Measurements from ENCODE around the gene FBXL15.

The FBXL15 gene

GRCh38 chr10:102409604-102410428 is 10.8 kb upstream of the FBXL15 start:
- in situ Hi-C loops (cut with MboI; ENCODE audit: low sequenced_read_pairs), result no loop called here

- in situ Hi-C loops (cut with MboI; ENCODE audit: low sequenced_read_pairs), result no loop called here
Measured at GRCh38 chr10:102410429-102411073, 10.1 kb upstream of the FBXL15 start.

DNA sequence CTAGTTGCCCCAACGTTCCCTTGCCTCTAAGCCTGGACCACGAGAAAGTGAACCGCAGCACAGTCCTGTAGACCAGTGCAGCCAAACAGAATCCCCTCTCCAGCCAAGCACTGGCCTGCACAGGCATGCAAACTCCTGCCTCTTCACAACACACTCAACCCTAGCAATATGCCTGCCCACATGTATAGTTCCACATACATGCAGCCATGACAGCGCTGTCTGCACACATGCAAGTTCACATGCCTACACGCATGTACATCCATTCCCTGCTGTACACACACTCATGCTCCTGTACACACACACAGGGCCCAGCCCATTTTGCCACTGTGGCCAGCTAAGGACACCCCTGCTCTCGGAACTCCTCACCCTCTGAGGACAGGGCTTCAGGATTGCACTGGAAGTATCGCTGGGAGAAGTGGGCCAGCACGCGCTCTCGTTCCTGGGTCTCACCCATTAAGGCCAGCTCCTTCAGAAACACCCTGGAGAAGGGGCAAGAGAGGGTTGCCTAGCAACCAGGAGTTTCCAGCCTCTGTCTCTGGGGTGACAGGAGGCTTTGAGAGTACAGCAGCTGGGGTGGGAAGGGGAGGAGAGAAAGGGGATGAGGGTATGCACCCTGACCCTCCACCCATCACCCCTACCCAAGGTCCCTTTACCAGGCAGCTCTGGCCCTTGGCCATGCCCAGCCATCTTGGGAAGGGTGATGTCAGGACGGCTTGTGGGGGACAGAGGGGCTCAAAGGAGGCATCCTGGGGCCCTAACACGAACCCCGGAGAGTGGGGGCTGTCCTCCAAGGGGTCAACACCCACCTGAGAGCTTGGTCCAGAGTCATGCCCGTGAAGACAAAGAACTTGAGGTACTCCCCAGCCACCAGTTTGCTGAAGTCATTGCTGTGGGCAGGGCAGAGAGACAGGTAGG is 9.0 kb upstream of the FBXL15 start:
- in situ Hi-C loops (cut with MboI; ENCODE audit: low sequenced_read_pairs), result no loop called here

DNA sequence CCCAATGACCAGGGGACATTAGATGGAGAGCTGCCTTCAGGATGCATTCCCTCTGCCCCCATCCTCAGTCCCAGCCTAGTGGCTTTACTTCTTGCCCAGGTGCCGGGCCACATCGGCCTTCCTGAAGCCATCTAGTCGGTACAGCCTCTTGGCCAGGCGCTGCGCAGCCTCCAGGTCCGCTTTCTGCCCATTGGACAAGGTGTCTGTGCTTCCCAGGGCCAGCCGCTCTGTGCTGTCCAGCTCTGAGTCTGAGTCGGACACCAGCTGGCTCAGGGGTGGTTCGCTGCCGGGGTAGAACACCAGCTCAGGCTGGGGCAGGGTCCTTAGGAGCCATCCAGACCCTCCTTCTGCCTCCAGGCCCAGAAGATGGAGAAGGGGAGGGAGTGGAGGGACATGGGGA is 8.3 kb upstream of the FBXL15 start:
- in situ Hi-C loops (cut with MboI; ENCODE audit: low sequenced_read_pairs), result no loop called here

GRCh38 chr10:102413053-102413705 is 7.5 kb upstream of the FBXL15 start:
- in situ Hi-C loops (cut with MboI; ENCODE audit: low sequenced_read_pairs), result no loop called here

GRCh38 chr10:102413806-102414561 is 6.7 kb upstream of the FBXL15 start:
- in situ Hi-C loops (cut with MboI; ENCODE audit: low sequenced_read_pairs), result no loop called here

DNA sequence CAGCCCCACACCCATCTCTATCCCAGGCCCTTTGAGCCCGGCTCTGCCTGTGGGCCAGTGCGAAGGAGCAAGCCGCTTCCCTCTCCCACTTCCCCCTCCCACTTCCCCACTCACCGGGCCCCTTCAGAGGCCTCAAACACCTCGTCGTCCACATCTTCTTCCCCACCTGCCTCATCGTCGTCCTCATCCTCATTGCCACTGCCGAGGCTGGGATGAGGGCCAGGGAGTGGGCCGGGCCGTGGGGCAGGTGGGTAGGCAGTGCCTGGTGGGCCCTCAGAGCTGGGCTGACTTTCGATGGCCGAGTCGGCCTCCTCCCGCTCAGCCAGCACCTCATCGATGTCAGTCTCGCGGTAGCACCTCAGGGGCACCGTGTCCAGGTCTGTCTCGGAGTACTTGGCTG is 5.9 kb upstream of the FBXL15 start:
- in situ Hi-C loops (cut with MboI; ENCODE audit: low sequenced_read_pairs), result no loop called here

- in situ Hi-C loops (cut with MboI; ENCODE audit: low sequenced_read_pairs), result no loop called here
Measured at GRCh38 chr10:102416283-102416682, 4.4 kb upstream of the FBXL15 start.

- in situ Hi-C loops (cut with MboI; ENCODE audit: low sequenced_read_pairs), result no loop called here
Measured at GRCh38 chr10:102416695-102417094, 3.9 kb upstream of the FBXL15 start.

DNA sequence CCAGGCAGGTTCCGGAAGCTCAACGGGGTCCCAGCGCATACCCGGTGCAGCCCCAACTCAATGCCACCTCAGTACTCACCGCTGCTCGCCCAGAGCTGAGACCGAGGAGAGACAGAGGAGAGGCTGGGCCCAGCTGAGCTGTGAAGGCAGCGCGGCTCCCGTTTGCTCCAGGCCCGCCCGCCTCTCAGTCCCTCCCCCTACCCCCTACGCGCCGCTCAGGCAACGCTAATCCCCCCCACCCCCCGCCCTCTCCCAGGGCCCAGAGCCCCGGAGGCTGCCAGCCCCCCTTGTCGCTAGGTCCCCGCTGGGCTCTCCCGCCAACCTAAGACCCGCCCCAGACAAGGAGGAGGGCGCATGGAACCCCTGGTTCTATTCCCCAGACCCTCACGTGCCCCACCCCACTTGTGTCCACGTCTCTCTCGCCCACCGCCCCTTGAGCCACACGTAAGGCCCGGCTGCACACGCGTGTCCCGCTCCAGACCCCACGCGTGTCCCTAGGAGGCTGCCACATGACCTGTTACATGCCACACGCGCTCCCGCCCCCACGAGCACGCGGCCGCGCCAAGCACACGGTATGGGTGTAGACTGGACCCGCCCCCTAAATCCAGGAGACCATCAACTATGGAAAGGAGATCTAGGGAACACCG is 1.9 kb upstream of the FBXL15 start, which contains the start of gene PSD:
PSD (minus strand) TSS at position 164 of the 647 bp plus-strand sequence. CDS start 1,747 bp downstream, outside the sequence.
- in situ Hi-C loops (cut with MboI; ENCODE audit: low sequenced_read_pairs), result no loop called here

DNA sequence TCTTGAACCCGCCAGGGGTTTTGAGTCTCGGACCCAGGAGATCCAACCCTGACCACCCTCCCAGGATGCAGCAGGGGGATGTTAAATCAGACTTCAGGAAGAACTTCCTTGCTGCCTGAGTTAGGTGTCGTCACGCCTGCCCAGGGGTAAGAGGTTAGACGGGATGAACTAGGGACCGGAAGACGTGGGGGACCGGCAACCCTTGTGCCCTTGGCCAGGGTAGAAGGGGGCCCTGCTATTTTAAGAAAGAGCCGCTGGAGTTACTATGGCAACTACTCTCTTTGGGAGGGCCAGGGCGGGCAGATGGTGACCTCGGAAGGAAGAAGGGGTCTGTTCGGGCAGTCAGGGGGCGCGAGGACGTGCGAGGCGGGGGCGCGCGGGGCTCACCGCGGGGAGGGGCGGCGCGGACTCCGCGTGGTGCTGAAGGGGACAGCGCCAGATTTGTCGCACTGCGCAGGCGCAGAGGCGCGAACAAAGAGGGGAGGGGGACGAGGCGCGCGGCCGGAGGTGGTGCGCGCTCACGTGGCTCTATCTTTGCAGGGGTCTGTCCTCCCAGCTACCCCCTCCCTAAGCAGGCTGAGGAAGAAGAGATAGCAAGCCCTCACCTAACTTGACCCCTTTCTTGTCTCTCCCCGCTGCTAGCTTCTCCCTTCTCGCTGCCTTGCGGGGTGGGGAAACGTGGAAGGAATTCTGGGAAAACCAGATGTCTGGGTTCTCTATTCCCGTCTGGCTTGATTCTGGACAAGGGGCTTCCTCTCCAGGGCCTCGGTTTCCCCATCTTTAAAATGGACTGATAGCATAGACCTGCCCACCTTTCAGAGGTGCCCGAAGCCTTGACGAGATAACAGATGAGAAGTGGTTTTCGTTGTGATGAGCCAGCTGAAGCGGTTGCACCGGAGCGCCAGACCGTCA is 1.1 kb upstream of the FBXL15 start:
- in situ Hi-C loops (cut with MboI; ENCODE audit: low sequenced_read_pairs), result no loop called here

GRCh38 chr10:102420181-102420713 is 389 bp upstream of the FBXL15 start:
- in situ Hi-C loops (cut with MboI; ENCODE audit: low sequenced_read_pairs), result no loop called here

- in situ Hi-C loops (cut with MboI; ENCODE audit: low sequenced_read_pairs), result no loop called here
Measured at GRCh38 chr10:102421507-102421756, 796 bp downstream of the FBXL15 start.

- in situ Hi-C loops (cut with MboI; ENCODE audit: low sequenced_read_pairs), result no loop called here
Measured at GRCh38 chr10:102421757-102422512, 1.3 kb downstream of the FBXL15 start.

GRCh38 chr10:102422545-102423129 is 2.0 kb downstream of the FBXL15 start:
- in situ Hi-C loops (cut with MboI; ENCODE audit: low sequenced_read_pairs), result no loop called here

DNA sequence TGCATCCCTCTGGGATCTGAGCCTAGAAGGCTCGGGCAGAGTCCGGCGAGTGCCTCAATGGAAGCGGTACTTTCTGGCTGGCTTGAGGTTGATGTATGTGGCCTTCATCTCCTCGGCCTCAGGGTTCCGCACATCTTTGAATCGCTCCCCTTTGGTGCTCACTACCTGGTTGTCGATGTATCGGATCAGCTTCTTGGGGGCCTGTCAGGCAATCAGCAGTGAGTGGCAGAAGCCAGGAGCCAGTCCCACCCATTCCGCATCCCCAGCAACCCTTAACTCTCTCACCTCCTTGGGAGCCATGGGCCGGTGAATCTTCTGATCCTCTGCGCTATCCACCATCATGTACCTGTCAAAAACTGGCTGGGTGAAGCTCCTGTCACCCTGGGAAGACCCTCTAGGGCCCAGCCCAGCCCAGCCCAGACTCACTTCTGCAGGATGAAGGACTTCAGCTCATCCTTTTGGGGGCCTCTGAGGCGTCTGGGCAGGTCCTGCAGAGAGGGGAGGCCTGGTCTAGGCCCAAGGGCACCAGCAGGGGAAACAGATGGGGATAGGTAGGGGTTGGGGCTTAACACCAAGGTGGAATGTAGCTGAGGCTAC is 2.8 kb downstream of the FBXL15 start:
- in situ Hi-C loops (cut with MboI; ENCODE audit: low sequenced_read_pairs), result no loop called here

- in situ Hi-C loops (cut with MboI; ENCODE audit: low sequenced_read_pairs), result no loop called here
Measured at GRCh38 chr10:102424145-102424544, 3.5 kb downstream of the FBXL15 start.
